ENCODE data around the gene MNAT1.
"Not testable (repeated sequence)": the region's sequence is repeated elsewhere in the genome, so short reads cannot be mapped to it uniquely, and the experiment has no call there.

The MNAT1 gene

GRCh38 chr14:60744566-60744965, 10.0 kb downstream of the MNAT1 start:
- no peak for DNase-seq

DNA sequence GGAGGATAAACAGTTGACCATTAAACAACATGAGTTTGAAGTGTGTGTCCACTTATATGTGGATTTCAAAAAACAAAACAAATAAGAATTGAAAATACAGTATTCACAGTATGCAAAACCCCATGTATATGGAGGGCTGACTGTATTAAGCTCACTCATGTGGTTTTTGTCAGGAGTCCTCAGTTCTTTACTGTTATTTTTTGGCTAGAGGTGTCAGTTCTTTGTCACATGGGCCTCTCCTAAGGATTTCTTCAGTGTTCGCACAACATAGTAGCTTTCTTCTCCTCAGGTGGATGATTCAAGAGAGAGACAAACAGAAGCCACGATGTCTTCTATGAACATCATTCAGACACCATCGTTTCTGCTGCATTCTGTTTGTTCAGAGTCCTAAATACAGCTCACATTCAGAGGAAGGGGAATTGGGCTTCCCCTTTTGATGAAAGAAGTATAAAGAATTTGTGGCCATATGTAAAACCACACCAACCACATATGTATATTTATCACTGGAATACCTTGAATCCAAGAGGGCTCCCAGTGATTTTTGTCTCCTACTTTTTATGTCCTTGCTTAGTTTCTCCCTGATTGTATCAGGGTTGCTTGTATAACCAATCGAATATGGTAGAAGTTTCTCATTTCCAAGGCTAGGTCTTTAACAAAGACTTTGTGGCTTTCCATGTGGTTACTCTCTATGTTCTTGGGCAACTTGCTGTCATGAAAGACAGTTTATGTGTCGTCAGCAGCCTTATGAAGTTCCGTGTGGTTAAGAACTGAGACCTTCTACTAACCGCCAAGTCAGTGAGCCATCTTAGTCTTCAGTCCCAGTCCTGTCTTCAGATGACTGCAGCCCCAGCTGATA, 18.9 kb downstream of the MNAT1 start:
- peak; percentile 36 for DNase-seq

GRCh38 chr14:60756847-60757246, 22.3 kb downstream of the MNAT1 start:
- DNase-seq: no peak

GRCh38 chr14:60757567-60758002, 23.0 kb downstream of the MNAT1 start:
- no peak for DNase-seq

DNA sequence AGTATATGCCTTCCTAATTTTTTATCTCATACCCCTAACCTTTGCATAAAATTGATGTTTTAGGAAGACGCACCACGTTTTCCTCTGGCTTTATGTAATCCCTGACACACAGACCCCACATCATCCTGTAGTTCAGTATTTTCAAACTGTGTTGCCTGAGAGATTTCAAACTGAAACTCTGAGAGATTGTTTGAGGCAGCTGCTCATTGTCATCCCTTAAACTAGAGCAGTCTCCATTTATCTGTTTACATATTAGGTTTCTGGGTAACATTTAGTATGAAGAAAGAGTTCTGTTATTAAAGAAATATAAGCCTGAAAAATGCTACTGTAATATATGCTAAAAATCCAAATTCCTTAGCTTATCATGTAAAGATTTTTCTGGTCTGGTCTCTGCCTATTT, 24.3 kb downstream of the MNAT1 start:
- no peak for DNase-seq

GRCh38 chr14:60760209-60760608, 25.6 kb downstream of the MNAT1 start:
- DNase-seq: no peak

GRCh38 chr14:60760644-60761364, 26.2 kb downstream of the MNAT1 start:
- DNase-seq: no peak

DNA sequence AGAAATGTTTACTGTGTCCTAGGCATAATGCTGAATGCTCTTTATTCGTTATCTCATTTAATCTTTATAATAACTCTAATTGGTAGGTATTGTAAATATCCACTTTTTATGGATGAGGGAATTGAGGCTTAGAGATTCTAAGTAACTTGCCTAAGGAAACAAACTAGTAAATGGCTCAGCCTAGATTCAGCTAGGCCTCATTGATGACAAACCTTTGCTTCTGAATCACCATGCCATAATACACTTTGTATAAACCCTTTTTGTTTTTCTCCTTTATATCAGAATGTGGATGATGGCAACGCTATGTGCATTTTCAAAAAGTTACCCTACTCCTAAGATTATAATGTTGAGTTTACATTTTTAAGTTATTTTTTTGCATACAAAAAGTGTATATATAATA, 34.0 kb downstream of the MNAT1 start:
- no peak for DNase-seq

DNA sequence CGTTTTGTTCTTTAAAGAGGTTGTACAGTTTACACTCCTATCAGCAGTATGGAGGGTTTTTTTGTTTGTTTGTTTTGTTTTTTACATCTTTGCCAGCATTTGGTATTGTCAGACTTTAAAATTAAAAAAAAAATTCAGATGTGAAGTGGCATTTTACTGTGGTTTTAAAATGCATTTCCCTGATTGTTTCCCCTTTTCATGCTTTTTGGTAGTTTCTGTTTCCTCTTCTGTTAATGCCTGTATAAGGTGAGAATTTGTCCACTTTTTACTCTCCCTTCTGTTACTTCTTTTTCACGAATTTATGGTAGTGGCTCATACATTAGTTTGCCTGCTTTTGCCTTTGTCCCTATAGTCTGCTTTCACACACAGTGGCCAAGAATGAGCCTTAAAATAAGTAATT, 36.6 kb downstream of the MNAT1 start:
- DNase-seq: no peak

DNA sequence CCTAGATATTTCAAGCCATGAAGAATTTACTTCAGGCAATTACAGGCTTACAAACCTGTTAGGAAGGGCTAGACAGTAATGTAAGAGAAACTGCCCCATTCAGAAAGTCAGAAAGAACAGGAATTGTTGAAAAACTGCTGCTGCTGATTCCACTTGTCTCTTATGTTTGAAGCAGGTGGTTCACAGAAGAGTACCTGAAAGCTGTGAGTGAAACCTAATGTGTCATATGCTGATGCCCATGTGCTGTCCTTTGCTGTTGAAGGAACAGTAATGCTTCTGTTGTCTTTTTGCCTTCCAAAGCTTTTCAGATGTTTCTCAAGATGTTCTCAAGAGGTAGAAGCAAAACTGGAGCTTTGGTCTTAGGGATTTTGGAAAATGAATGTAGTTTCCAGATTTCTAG, 39.0 kb downstream of the MNAT1 start:
- DNase-seq: no peak

- no peak for DNase-seq
Observed at GRCh38 chr14:60775296-60775695, 40.7 kb downstream of the MNAT1 start.

DNA sequence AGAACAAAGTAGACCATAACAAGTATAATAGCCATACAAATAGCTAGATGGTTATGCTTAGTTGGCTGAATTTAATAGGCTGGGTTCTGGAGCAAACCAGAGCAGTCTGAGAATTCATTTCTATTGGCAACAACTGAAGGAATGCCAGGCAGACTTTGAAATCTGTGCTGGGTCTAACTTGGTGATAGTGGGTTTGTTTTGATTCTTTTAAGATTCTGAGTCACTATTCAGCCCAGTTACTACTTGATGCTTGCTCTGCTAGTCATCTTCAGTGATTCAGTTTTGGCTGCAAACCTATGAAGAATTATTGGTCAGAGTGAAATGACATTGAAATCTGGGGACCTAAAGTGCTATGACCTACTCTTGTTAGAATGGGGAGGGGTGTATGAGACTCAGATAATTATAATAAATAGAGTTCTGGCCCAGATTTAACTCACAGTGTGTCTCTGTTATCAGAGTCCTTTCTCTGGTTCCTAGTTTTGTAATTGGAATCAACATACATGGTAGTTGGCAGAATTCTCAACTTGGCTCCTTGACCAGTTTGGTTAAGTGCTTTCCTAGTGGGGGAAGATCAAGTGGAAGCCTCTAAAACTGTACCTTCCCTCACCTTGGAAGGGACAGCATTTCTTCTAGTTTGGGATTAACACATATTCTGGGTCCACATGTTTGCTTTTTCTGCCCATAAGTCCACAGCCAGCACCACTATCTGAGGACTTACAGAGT, 43.5 kb downstream of the MNAT1 start:
- no peak for DNase-seq

DNA sequence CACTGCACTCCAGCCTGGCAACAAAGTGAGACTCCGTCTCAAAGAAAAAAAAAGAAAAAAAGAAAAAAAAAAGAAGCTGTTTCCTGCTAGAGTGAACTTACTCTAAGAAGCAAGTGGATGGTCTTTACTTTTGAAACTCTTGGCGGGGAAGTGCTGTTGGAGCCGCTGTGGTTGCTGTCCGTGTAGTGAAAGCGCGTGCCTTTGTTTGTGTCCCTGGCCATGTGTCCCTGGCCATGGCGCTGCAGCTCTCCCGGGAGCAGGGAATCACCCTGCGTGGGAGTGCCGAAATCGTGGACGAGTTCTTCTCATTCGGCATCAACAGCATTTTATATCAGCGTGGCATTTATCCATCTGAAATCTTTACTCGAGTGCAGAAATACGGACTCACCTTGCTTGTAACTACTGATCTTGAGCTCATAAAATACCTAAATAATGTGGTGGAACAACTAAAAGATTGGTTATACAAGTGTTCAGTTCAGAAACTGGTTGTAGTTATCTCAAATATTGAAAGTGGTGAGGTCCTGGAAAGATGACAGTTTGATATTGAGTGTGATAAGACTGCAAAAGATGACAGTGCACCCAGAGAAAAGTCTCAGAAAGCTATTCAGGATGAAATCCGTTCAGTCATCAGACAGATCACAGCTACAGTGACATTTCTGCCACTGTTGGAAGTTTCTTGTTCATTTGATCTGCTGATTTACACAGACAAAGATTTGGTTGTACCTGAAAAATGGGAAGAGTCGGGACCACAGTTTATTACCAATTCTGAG, 45.4 kb downstream of the MNAT1 start:
- DNase-seq: not testable (repeated sequence)

DNA sequence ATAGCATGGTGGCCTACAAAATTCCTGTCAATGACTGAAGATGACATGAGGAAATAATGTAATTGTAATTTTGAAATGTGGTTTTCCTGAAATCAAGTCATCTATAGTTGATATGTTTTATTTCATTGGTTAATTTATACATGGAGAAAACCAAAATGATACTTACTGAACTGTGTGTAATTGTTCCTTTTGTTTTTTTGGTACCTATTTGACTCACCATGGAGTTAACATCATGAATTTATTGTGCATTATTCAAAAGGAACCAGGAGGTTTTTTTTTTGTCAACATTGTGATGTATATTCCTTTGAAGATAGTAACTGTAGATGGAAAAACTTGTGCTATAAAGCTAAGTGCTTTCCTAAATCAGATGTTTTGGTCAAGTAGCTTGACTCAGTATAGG, 46.0 kb downstream of the MNAT1 start:
- DNase-seq: not testable (repeated sequence)

- no peak for DNase-seq
Observed at GRCh38 chr14:60786905-60787304, 52.3 kb downstream of the MNAT1 start.

GRCh38 chr14:60789656-60790055, 55.1 kb downstream of the MNAT1 start:
- DNase-seq: no peak

GRCh38 chr14:60790850-60791249, 56.3 kb downstream of the MNAT1 start:
- no peak for DNase-seq

DNA sequence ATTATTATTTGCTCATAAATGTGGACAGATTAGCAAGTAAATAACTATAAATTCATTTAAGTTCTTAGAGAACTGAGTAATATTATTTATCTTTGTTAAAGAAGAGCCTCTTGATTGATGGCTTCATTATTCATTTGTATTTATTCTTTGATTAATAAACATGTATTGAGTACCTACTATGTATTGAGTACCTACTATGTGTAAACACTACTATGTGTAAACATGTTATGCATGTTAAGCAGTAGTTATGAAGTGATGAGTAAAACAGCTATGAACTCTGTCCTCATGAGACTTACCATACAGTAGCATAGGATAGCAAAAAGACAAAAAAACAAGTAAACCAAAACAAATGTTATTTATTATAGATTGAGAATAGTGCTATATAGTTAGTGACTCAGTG, 61.9 kb downstream of the MNAT1 start:
- DNase-seq: no peak

GRCh38 chr14:60800409-60800808, 65.8 kb downstream of the MNAT1 start:
- DNase-seq: no peak

DNA sequence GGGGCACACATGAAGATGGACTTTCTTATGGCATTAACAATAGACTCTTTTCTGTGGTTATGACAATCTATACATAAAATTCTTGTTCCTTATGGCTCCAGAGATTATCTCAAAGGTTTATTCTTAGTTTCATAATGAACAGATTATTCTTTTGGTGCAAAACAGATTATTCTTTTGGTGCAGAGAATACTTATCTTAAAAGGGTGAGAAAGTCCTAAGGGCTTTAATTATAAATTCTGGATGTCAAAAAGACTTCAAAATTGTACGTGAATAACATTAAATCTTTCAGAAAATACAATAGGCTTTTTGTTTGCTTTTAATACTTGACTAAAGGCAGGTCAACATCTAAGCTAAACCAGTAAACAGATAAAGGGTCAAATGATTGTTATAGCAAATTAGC, 69.3 kb downstream of the MNAT1 start:
- DNase-seq: no peak

GRCh38 chr14:60805841-60806430, 71.4 kb downstream of the MNAT1 start:
- no peak for DNase-seq

- no peak for DNase-seq
Observed at GRCh38 chr14:60807247-60807646, 72.7 kb downstream of the MNAT1 start.
